ENCODE results near the gene CCDC15. TPM values are rescaled to one million over a fixed set of nuclear protein-coding genes. Genes with fewer than 3 reads are reported as not detected.

The CCDC15 gene
- total and polyA plus RNA-seq, 2 of the 4 experiments (the other 2 are of a cell fraction), result 1.1 to 2.0 TPM

DNA sequence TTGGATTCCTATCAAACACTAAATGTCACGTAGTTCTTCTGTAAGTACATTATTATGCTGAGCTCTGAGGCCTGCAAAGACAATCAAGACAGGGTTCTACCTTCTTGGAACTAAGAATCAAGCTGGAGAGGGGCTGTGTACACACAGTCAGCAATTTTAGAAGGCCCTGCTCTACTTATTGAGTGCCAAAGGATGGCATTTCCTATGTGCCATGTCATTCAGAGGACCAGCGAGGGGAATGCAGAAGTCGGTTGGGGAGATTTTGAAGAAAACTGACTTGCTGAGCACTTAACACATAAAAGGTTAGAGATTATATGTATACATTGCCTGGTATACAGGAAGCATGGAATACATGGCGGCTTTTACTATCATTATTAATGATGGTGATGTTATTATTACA lies 114.4 kb downstream of the CCDC15 start:
- ATAC-seq (ENCODE audit: low read depth) (no peak), DNase-seq (no peak)
- intact Hi-C loops (cut with micrococcal nuclease) (no loop called here), dilution Hi-C loops (cut with HindIII; ENCODE audit: low sequenced_read_pairs, unreplicated experiment) (no loop called here), in situ Hi-C loops (cut with MboI; ENCODE audit: low sequenced_read_pairs) (no loop called here)
- TF ChIP-seq NFE2L2 (IDR thresholded peaks at IDR 0.05; ENCODE audit: low read depth, low read length) (no peak), MAZ (IDR thresholded peaks at IDR 0.05; ENCODE audit: borderline replicate concordance, low read depth, low read length) (no peak)
- TF ChIP-seq, protein P1, sequence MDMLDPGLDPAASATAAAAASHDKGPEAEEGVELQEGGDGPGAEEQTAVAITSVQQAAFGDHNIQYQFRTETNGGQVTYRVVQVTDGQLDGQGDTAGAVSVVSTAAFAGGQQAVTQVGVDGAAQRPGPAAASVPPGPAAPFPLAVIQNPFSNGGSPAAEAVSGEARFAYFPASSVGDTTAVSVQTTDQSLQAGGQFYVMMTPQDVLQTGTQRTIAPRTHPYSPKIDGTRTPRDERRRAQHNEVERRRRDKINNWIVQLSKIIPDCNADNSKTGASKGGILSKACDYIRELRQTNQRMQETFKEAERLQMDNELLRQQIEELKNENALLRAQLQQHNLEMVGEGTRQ (IDR thresholded peaks at IDR 0.05; ENCODE audit: low read depth, low read length), result no peak
- TF ChIP-seq, protein P2, sequence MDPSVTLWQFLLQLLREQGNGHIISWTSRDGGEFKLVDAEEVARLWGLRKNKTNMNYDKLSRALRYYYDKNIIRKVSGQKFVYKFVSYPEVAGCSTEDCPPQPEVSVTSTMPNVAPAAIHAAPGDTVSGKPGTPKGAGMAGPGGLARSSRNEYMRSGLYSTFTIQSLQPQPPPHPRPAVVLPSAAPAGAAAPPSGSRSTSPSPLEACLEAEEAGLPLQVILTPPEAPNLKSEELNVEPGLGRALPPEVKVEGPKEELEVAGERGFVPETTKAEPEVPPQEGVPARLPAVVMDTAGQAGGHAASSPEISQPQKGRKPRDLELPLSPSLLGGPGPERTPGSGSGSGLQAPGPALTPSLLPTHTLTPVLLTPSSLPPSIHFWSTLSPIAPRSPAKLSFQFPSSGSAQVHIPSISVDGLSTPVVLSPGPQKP (IDR thresholded peaks at IDR 0.05; ENCODE audit: borderline replicate concordance, low read depth, low read length), result no peak
- no peak overlapping the region for H4K91ac ChIP-seq (ENCODE audit: insufficient read depth, low read depth, low read length)
- H2AFZ ChIP-seq (replicated peaks; ENCODE audit: low read length, poor library complexity), result no peak overlapping the region
- no peak overlapping the region for H4K5ac ChIP-seq (ENCODE audit: low read depth, low read length)
- no peak overlapping the region for H2BK120ac ChIP-seq (ENCODE audit: low read depth, low read length)
- no peaks in the 10 kb centered on the region for H3K9me3 ChIP-seq (ENCODE audit: control insufficient read depth, insufficient read depth, low read length)
- WGBS, 2 experiments (ENCODE audit: extremely low coverage in 2 of 2, insufficient read length in 1 of 2), result no CpG with 5 or more reads among the region's 4 CpGs
- no peak overlapping the region for H3K27ac ChIP-seq (ENCODE audit: insufficient read depth, low read length)
- H3K23ac ChIP-seq (ENCODE audit: low read depth, low read length), result no peak overlapping the region
- no peak overlapping the region for H4K8ac ChIP-seq (ENCODE audit: low read depth in 2 of 2, low read length in 2 of 2)
- H3K9ac ChIP-seq (ENCODE audit: low read depth, low read length), result no peak overlapping the region
- peaks cover 24% of the 10 kb centered on the region for H3K9me1 ChIP-seq (ENCODE audit: insufficient read depth, low read length)
- no peak overlapping the region for H3K4me2 ChIP-seq (ENCODE audit: low read depth, low read length)
- H3K79me1 ChIP-seq (ENCODE audit: low read depth in 1 of 2, low read length in 2 of 2), result no peaks in the 10 kb centered on the region; a peak in 1 of 4 replicates
- H3K56ac ChIP-seq (ENCODE audit: extremely low read depth, insufficient read depth, low read length), result no peak overlapping the region
- no peaks in the 10 kb centered on the region for H3K36me3 ChIP-seq (ENCODE audit: control insufficient read depth, insufficient read depth, low read length)
- H3K4me1 ChIP-seq (ENCODE audit: control insufficient read depth, insufficient read depth, low read length), result peaks cover 19% of the 10 kb centered on the region
- no peaks in the 10 kb centered on the region for H3K27me3 ChIP-seq (ENCODE audit: control insufficient read depth, insufficient read depth, low read length)
- no peak overlapping the region for H3K18ac ChIP-seq (ENCODE audit: low read depth, low read length)
- no peak overlapping the region for H3K4me3 ChIP-seq (ENCODE audit: insufficient read depth, low read depth, low read length)
- H2AK9ac ChIP-seq (replicated peaks; ENCODE audit: low read depth, low read length, poor library complexity), result no peak overlapping the region
- POLR2A ChIA-PET (ENCODE audit: unreplicated experiment), result no interaction called here
- no peaks in the 10 kb centered on the region for H4K20me1 ChIP-seq (ENCODE audit: insufficient read depth, low read length)
- CTCF ChIA-PET, result interaction anchor here (0.6 kb wide), 1 partner anchor 42 kb away, joined by 4 read pairs; no protein-coding TSS in a partner anchor
- no TSS peak for BruUV-seq (replicated peaks)
- H3K4ac ChIP-seq (ENCODE audit: low read depth, low read length), result no peak overlapping the region
- H2BK15ac ChIP-seq (ENCODE audit: low read depth, low read length), result no peak overlapping the region
- no peak overlapping the region for H3K14ac ChIP-seq (replicated peaks; ENCODE audit: low read depth, low read length)
- H2BK5ac ChIP-seq (ENCODE audit: low read depth, low read length, poor library complexity, severe bottlenecking), result no peak overlapping the region
- H2BK20ac ChIP-seq (ENCODE audit: low read depth, low read length), result no peak overlapping the region
- H2AK5ac ChIP-seq (ENCODE audit: low read depth, low read length), result no peak overlapping the region

Measured in IMR-90 (cell line).